HepG2 (cell line): ENCODE measurements around the gene TSPYL4. TPM values are rescaled to one million over a fixed set of nuclear protein-coding genes. Genes with fewer than 3 reads are reported as not detected.

ENCODE experiments used
- ATAC-seq: fragments of 200-7000 bp; cut with Tn5 transposase; 3 replicates; pipeline ENCODE4 v1.9.1; 2020; ENCODE audit warnings: mild to moderate bottlenecking, moderate library complexity
- BruUV-seq: library from RNA; stranded (reverse); fragments of 400-500 nt; replicated peaks from 2 replicates; lab custom pipeline; 2021; lab: Mats Ljungman, UMichigan
- CTCF ChIA-PET: fragments of 300-600 bp; formaldehyde crosslinking; extraction: SDS; loops from one replicate; lab custom pipeline; 2021; ENCODE audit warnings: low total read pairs, inconsistent platforms, low intra/inter-chr PET ratio; lab: Yijun Ruan, JAX
- POLR2A ChIA-PET: fragments of 350-600 bp; sonication (Branson Sonifier 250); formaldehyde crosslinking; loops from one replicate; lab custom pipeline; 2020; ENCODE audit warnings: antibody characterized with exemption, inconsistent platforms; lab: Yijun Ruan, JAX
- DNase-seq: peaks from one replicate; pipeline ENCODE4 v3.0.0-alpha.2; 2015; ENCODE audit warnings: low spot score
- FAIRE-seq: peaks from 3 replicates; lab custom pipeline; 2011; peaks lifted over from hg19 to GRCh38; lab: Jason Lieb, UNC
- H2AFZ ChIP-seq: one replicate; pipeline ENCODE4 v1.6.1; 2011; ENCODE audit warnings: low read length, inconsistent platforms
- H3K27ac ChIP-seq: fragments of 300-600 bp; 3 replicates; pipeline ENCODE4 v1.8.0; 2011; ENCODE audit warnings: mixed run types, mild to moderate bottlenecking, mixed read lengths, low read length, inconsistent platforms; ENCODE audit not compliant: insufficient read depth; ENCODE audit errors: extremely low read length
- H3K27me3 ChIP-seq, 2 experiments: fragments of 200-600 bp in 1 of 2; 2 replicates in 1 of 2; 3 replicates in 1 of 2; pipeline versions ENCODE4 v1.6.0 to v1.8.0; 2011; ENCODE audit warnings: low read length in 2 of 2, mild to moderate bottlenecking in 2 of 2, moderate library complexity in 2 of 2, inconsistent platforms in 1 of 2; ENCODE audit not compliant: insufficient read depth in 2 of 2, control insufficient read depth in 1 of 2
- H3K36me3 ChIP-seq, 2 experiments: fragments of 200-600 bp in 1 of 2; replicated peaks in 1 of 2; 2 replicates in 1 of 2; 3 replicates in 1 of 2; pipeline versions ENCODE4 v1.5.1 to v1.8.0; 2011; ENCODE audit warnings: low read length in 2 of 2, inconsistent platforms in 1 of 2; ENCODE audit not compliant: insufficient read depth in 2 of 2, control insufficient read depth in 1 of 2
- H3K4me1 ChIP-seq: 2 replicates; pipeline ENCODE4 v1.5.1; 2012; ENCODE audit warnings: low read length, inconsistent platforms; ENCODE audit not compliant: insufficient read depth
- H3K4me2 ChIP-seq: 2 replicates; pipeline ENCODE4 v1.6.0; 2011; ENCODE audit warnings: low read depth, low read length, inconsistent platforms
- H3K4me3 ChIP-seq, 3 experiments: fragments of 200-600 bp in 1 of 3; sonication (generic), shearing (Covaris generic) in 1 of 3; replicated peaks in 1 of 3; 2 replicates each; pipeline ENCODE4 v1.5.1; 2011 to 2016; ENCODE audit warnings: low read length in 3 of 3, inconsistent platforms in 2 of 3, low read depth in 2 of 3, mild to moderate bottlenecking in 2 of 3, control low read depth in 1 of 3, mixed read lengths in 1 of 3; ENCODE audit not compliant: insufficient read depth in 1 of 3
- H3K79me2 ChIP-seq: one replicate; pipeline ENCODE4 v1.6.1; 2011; ENCODE audit warnings: low read length, inconsistent platforms; ENCODE audit not compliant: insufficient read depth
- H3K9ac ChIP-seq: 2 replicates; pipeline ENCODE4 v1.6.0; 2011; ENCODE audit warnings: mild to moderate bottlenecking, low read depth, low read length, inconsistent platforms; ENCODE audit not compliant: insufficient read depth
- H3K9me3 ChIP-seq: 2 replicates; pipeline ENCODE4 v1.5.1; 2012; ENCODE audit warnings: mild to moderate bottlenecking, low read length
- H4K20me1 ChIP-seq: 2 replicates; pipeline ENCODE4 v1.6.0; 2011; ENCODE audit warnings: inconsistent platforms, mild to moderate bottlenecking, low read length, moderate library complexity; ENCODE audit not compliant: insufficient read depth
- EP300 ChIP-seq, 3 experiments: sonication (generic) in 1 of 3; formaldehyde crosslinking in 1 of 3; IDR thresholded peaks; 2 replicates each; pipeline versions ENCODE4 v1.5.1 to v1.6.1; 2011 to 2020; ENCODE audit warnings: low read depth in 2 of 3, low read length in 2 of 3, borderline replicate concordance in 1 of 3, improper control_type of control experiment in 1 of 3, mild to moderate bottlenecking in 1 of 3, missing genetic modification reagents in 1 of 3, moderate library complexity in 1 of 3
- FOSL2 ChIP-seq: sonication (generic); formaldehyde crosslinking; IDR thresholded peaks from 2 replicates; pipeline ENCODE4 v1.4.0; 2020; ENCODE audit warnings: missing genetic modification reagents
- HOXD1 ChIP-seq: sonication (generic); formaldehyde crosslinking; IDR thresholded peaks from 2 replicates; pipeline ENCODE4 v1.5.0; 2020; ENCODE audit warnings: missing genetic modification reagents
- ISL2 ChIP-seq: sonication (generic); formaldehyde crosslinking; IDR thresholded peaks from 2 replicates; pipeline ENCODE4 v1.5.0; 2020; ENCODE audit warnings: missing genetic modification reagents
- NR2F2 ChIP-seq: IDR thresholded peaks from 2 replicates; pipeline ENCODE4 v1.6.1; 2012; ENCODE audit warnings: low read depth, inconsistent platforms, borderline replicate concordance
- SAFB2 ChIP-seq: sonication (generic); formaldehyde crosslinking; IDR thresholded peaks from 2 replicates; pipeline ENCODE4 v1.5.1; 2020; ENCODE audit warnings: missing genetic modification reagents, low read depth, mild to moderate bottlenecking, borderline replicate concordance
- SRY ChIP-seq: sonication (generic); formaldehyde crosslinking; IDR thresholded peaks from 2 replicates; pipeline ENCODE4 v1.8.0; 2022; ENCODE audit warnings: mild to moderate bottlenecking, missing genetic modification reagents
- ZFYVE20 ChIP-seq: sonication (generic); formaldehyde crosslinking; IDR thresholded peaks from 2 replicates; pipeline ENCODE4 v1.8.0; 2023; ENCODE audit warnings: low read depth, mild to moderate bottlenecking, moderate library complexity, missing genetic modification reagents, borderline replicate concordance
- ZNF572 ChIP-seq: sonication (generic); formaldehyde crosslinking; IDR thresholded peaks from 2 replicates; pipeline ENCODE4 v1.5.1; 2020; ENCODE audit warnings: mild to moderate bottlenecking, missing genetic modification reagents
- ZNF724P ChIP-seq: sonication (generic); formaldehyde crosslinking; IDR thresholded peaks from 2 replicates; pipeline ENCODE4 v1.8.0; 2022; ENCODE audit warnings: missing genetic modification reagents, borderline replicate concordance
- WGBS: methylation state at CpG from one replicate; pipeline ENCODE4 v1.1.6; 2017; ENCODE audit warnings: low lambda C conversion rate; 5-methylcytosine and 5-hydroxymethylcytosine counted together
- in situ Hi-C: cut with HindIII; loops from 2 replicates; pipeline ENCODE4 v1.10.0; 2017; ENCODE audit warnings: low pct_unique_long_range_greater_than_20kb; ENCODE audit not compliant: extremely low pct_ligation_motif_present
- intact Hi-C: fragments of 100-400 bp; cut with micrococcal nuclease; formaldehyde crosslinking; loops from one replicate; pipeline ENCODE4 v1.10.0; 2022; ENCODE audit not compliant: unreplicated experiment
- polyA plus RNA-seq, 8 experiments: library from polyadenylated mRNA; depleted of rRNA in 3 of 8; stranded (reverse) in 7 of 8; unstranded in 1 of 8; fragments of >200 nt; fragmentation: Illumina TruSeq in 4 of 8; extraction: Trizol in 4 of 8; gene quantifications; 2 replicates each; pipeline versions ENCODE4 v1.2.1 to v1.2.3, GENCODE V29; 2011 to 2016; ENCODE audit warnings: low read depth in 4 of 8, missing spikeins in 1 of 8, mixed read lengths in 1 of 8; ENCODE audit not compliant: insufficient read depth in 1 of 8
- total RNA-seq, 5 experiments: library from RNA; depleted of rRNA; stranded (reverse); fragments of >200 nt; fragmentation: Illumina TruSeq; extraction: Trizol; gene quantifications; 2 replicates each; pipeline ENCODE4 v1.2.3, GENCODE V29; 2016; ENCODE audit warnings: low read depth in 1 of 5

TSPYL4 gene
- total and polyA plus RNA-seq, 2 of the 13 experiments (the other 11 are each of a cell fraction or from before 2014, with no cell fraction given), result 18.0 to 19.7 TPM

DNA sequence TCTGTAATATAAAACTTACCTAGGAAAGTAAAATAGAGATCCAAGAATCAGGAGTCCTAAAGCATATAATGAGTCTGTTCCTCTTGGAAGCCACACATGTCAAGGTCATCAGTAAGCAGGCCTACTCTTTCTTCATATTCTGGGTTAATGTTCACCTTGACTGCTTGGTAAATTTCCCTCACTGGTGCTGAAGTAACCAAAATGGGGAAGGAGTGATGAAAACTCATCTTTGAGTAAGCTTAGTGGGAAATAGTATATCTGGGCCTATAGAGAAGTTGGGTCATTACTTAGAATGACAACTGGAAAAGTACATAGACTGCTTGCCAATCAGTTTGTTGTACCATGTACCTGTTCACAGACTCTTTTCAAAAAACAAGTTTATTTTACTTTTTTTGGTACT lies 6.6 kb downstream of the TSPYL4 start (continued):
- TF ChIP-seq ZNF724P (CRISPR knock-in tag) (no peak), NR2F2 (peak; percentile 19; the same call in 1 of the 2 replicates), ISL2 (CRISPR knock-in tag) (peak; percentile 26; the same call in 1 of the 2 replicates), HOXD1 (no peak), ZFYVE20 (CRISPR knock-in tag) (no peak), FOSL2 (CRISPR knock-in tag) (0 out of 2 replicates have a peak, but pooled peaks have one; percentile 15)

DNA sequence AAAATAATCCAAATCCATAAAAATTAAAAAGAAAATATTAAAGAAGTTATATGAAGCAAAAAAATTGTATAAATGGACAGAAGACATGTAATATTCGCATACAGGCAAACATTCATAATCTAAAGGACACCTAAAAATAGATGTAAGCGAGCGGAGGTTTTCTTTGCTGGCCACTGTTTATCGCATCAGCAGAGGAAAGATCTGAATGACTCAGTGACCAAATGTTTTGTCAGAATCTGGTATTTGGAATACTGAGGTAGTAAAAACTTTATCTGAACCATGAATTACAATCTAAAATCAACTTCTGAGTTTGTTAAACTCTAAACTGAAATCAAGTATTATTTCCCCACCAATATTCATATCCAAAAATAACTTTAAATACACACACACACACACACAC lies 7.8 kb downstream of the TSPYL4 start:
- BruUV-seq, result no TSS peak
- no peak for ATAC-seq
- Histone ChIP-seq H3K4me2 (no peak overlapping the region), H4K20me1 (no peaks in the 10 kb centered on the region), H3K79me2 (no peaks in the 10 kb centered on the region), H2AFZ (no peak overlapping the region), H3K9me3 (no peaks in the 10 kb centered on the region), H3K27me3 (no peaks in the 10 kb centered on the region), H3K4me3 (no peak overlapping the region), H3K36me3 (no peaks in the 10 kb centered on the region; a peak in 1 of 5 replicates), H3K27ac (no peak overlapping the region), H3K4me1 (peaks cover 38% of the 10 kb centered on the region), H3K9ac (no peak overlapping the region)
- no peak for FAIRE-seq
- ChIA-PET POLR2A (interaction anchor here (1.0 kb wide), 1 partner anchor 8 kb away, joined by 5 read pairs; the partner anchor contains the start of gene TSPYL4), CTCF (no interaction called here)
- in situ Hi-C loops, result no loop called here
- 96% methylated on average over 4 of the region's 4 CpGs for WGBS
- DNase-seq, result no peak
- TF ChIP-seq SRY (CRISPR knock-in tag) (no peak), ZNF572 (CRISPR knock-in tag) (no peak)
- intact Hi-C loops, result loop anchor here (2.0 kb wide), 1 partner anchor 27 kb away; no protein-coding TSS in a partner anchor

DNA sequence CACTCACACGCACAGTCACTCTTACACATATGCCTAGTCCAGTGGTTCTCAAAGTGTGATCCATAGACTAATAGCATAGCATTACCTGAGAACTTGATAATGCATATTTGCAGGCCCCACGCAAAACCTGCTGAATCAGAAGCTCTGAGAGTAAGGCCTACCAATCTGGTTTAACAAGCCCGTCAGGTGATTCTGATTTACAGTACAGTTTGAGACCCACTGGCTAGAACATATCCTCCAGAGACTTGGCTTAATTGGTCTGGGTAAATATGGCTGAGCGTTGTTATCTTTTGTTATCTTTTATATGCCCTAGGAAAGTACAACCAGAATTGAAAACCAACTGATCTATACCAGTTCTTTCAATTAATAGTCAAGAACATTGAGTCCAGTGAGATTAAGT lies 9.6 kb downstream of the TSPYL4 start:
- no peaks in the 10 kb centered on the region for H4K20me1 ChIP-seq
- ChIA-PET CTCF (no interaction called here), POLR2A (no interaction called here)
- H3K27ac ChIP-seq, result no peak overlapping the region
- intact Hi-C loops, result no loop called here
- over 99% methylated on average over 4 of the region's 4 CpGs for WGBS
- H3K9me3 ChIP-seq, result no peaks in the 10 kb centered on the region
- DNase-seq (no peak), ATAC-seq (no peak)
- H3K79me2 ChIP-seq, result no peaks in the 10 kb centered on the region
- H3K36me3 ChIP-seq, result peaks cover 1 to 2% of the 10 kb centered on the region in 2 experiments; a peak in 3 of 5 replicates
- H3K4me2 ChIP-seq, result no peak overlapping the region
- H3K9ac ChIP-seq, result no peak overlapping the region
- peaks cover 26% of the 10 kb centered on the region for H3K4me1 ChIP-seq
- no peak overlapping the region for H3K4me3 ChIP-seq
- BruUV-seq, result no TSS peak
- no peak for TF ChIP-seq EP300 (IDR thresholded peaks at IDR 0.05; ENCODE audit: low read depth in 2 of 2, low read length in 2 of 2)
- TF ChIP-seq EP300 (CRISPR knock-in tag; IDR thresholded peaks at IDR 0.05; ENCODE audit: borderline replicate concordance), result no peak
- TF ChIP-seq SAFB2 (CRISPR knock-in tag), result no peak
- TF ChIP-seq, all 625 proteins: peak for 0
- no peak for FAIRE-seq
- Histone ChIP-seq H2AFZ (no peak overlapping the region), H3K27me3 (no peaks in the 10 kb centered on the region)
- in situ Hi-C loops, result no loop called here
